K562 (cell line): Measurements from ENCODE around the gene DAGLA. TPM values are rescaled to one million over a fixed set of nuclear protein-coding genes. Genes with fewer than 3 reads are reported as not detected.
A peak's percentile ranks its signal among the peaks of the same experiment; 100 is the strongest.

Source experiments
- ASH1L ChIP-seq: fragments of 450-650 bp; IDR thresholded peaks from 2 replicates; pipeline ENCODE4 v1.6.1; 2018; ENCODE audit warnings: borderline replicate concordance, mild to moderate bottlenecking, low read depth; ENCODE audit not compliant: partially characterized antibody
- BCOR ChIP-seq: fragments of 450-650 bp; IDR thresholded peaks from 2 replicates; pipeline ENCODE4 v1.6.1; 2016
- CBFA2T2 ChIP-seq: fragments of 450-650 bp; conservative IDR thresholded peaks from 2 replicates; pipeline ENCODE4 v1.6.1; 2017; ENCODE audit warnings: mild to moderate bottlenecking
- CCNT2 ChIP-seq: IDR thresholded peaks from 2 replicates; pipeline ENCODE4 v1.6.1; 2011; ENCODE audit warnings: borderline replicate concordance, low read depth, mild to moderate bottlenecking, moderate library complexity, mixed read lengths, low read length; ENCODE audit not compliant: insufficient read length; ENCODE audit errors: extremely low read depth
- E2F6 ChIP-seq, 2 experiments: IDR thresholded peaks; 2 replicates each; pipeline ENCODE4 v1.6.1; 2011; ENCODE audit warnings: borderline replicate concordance in 1 of 2, control low read depth in 1 of 2, low read depth in 1 of 2, low read length in 1 of 2, mild to moderate bottlenecking in 1 of 2, mixed read lengths in 1 of 2, moderate library complexity in 1 of 2; ENCODE audit not compliant: insufficient read depth in 1 of 2, insufficient read length in 1 of 2, poor library complexity in 1 of 2, severe bottlenecking in 1 of 2; ENCODE audit errors: extremely low read depth in 1 of 2
- ELF2 ChIP-seq: fragments of 250-450 bp; sonication (Bioruptor Pico); IDR thresholded peaks from 2 replicates; pipeline ENCODE4 v1.5.0; 2021; ENCODE audit warnings: mild to moderate bottlenecking
- ETS2 ChIP-seq: IDR thresholded peaks from 2 replicates; pipeline ENCODE4 v1.6.1; 2016; ENCODE audit warnings: borderline replicate concordance, missing genetic modification characterization, mild to moderate bottlenecking, moderate library complexity, missing compliant biosample characterization; ENCODE audit not compliant: poor library complexity, severe bottlenecking
- FOS ChIP-seq: IDR thresholded peaks from 3 replicates; pipeline ENCODE4 v1.6.1; 2011; ENCODE audit not compliant: insufficient read length; ENCODE audit errors: extremely low read depth
- FOXM1 ChIP-seq, 2 experiments: fragments of 450-650 bp in 1 of 2; sonication (generic) in 1 of 2; formaldehyde crosslinking in 1 of 2; IDR thresholded peaks; 2 replicates each; pipeline versions ENCODE4 v1.6.1 to v1.9.0; 2017 to 2022; ENCODE audit warnings: low read depth in 2 of 2, mild to moderate bottlenecking in 2 of 2, missing genetic modification reagents in 1 of 2, moderate library complexity in 1 of 2
- GATAD2B ChIP-seq: fragments of 450-650 bp; IDR thresholded peaks from 2 replicates; pipeline ENCODE4 v1.6.1; 2017; ENCODE audit warnings: mild to moderate bottlenecking, borderline replicate concordance
- GMEB1 ChIP-seq: fragments of 250-450 bp; sonication (Bioruptor Pico); IDR thresholded peaks from 2 replicates; pipeline ENCODE4 v1.4.0; 2020; ENCODE audit warnings: mild to moderate bottlenecking
- HNRNPL ChIP-seq: fragments of 200-400 bp; formaldehyde crosslinking; IDR thresholded peaks from 2 replicates; pipeline ENCODE4 v1.6.1; 2017; ENCODE audit warnings: low read depth, mild to moderate bottlenecking, low read length
- IRF1 ChIP-seq: sonication (generic); formaldehyde crosslinking; IDR thresholded peaks from 2 replicates; pipeline ENCODE4 v1.8.0; 2022; ENCODE audit warnings: missing genetic modification reagents, mild to moderate bottlenecking, borderline replicate concordance
- KDM5B ChIP-seq: fragments of 200-600 bp; sonication (generic); IDR thresholded peaks from 2 replicates; pipeline ENCODE4 v1.6.1; 2012; ENCODE audit warnings: low read depth, mild to moderate bottlenecking, moderate library complexity, low read length, control low read depth, inconsistent platforms; ENCODE audit not compliant: insufficient replicate concordance
- MTA1 ChIP-seq: fragments of 450-650 bp; IDR thresholded peaks from 2 replicates; pipeline ENCODE4 v1.6.1; 2017; ENCODE audit warnings: borderline replicate concordance
- STAT5B ChIP-seq: fragments of 250-450 bp; sonication (Bioruptor Pico); IDR thresholded peaks from 2 replicates; pipeline ENCODE4 v1.8.0; 2021; ENCODE audit warnings: mild to moderate bottlenecking, inconsistent platforms
- VEZF1 ChIP-seq: fragments of 200-800 bp; sonication (Bioruptor generic); IDR thresholded peaks from 2 replicates; pipeline ENCODE4 v1.6.1; 2017; ENCODE audit warnings: missing genetic modification characterization, missing compliant biosample characterization
- ZFP91 ChIP-seq: sonication (generic); formaldehyde crosslinking; IDR thresholded peaks from 2 replicates; pipeline ENCODE4 v1.8.0; 2022; ENCODE audit warnings: mild to moderate bottlenecking, missing genetic modification reagents
- ZNF175 ChIP-seq: fragments of 200-800 bp; sonication (Bioruptor generic); IDR thresholded peaks from 2 replicates; pipeline ENCODE4 v1.6.1; 2016; ENCODE audit warnings: low read depth, mild to moderate bottlenecking, missing genetic modification characterization, missing compliant biosample characterization
- polyA plus RNA-seq, 8 experiments: library from polyadenylated mRNA; depleted of rRNA in 4 of 8; stranded (reverse) in 5 of 8; unstranded in 3 of 8; fragments of >200 nt; fragmentation: Nextera tagmentation in 2 of 8; fragmentation: Illumina TruSeq in 1 of 8; extraction: Ambion mirVana in 2 of 8; extraction: Trizol in 1 of 8; gene quantifications; 2 replicates each; pipeline versions ENCODE4 v1.2.1 to v1.2.3, GENCODE V29; 2011 to 2014; ENCODE audit warnings: inconsistent platforms in 1 of 8, missing spikeins in 1 of 8
- total RNA-seq, 7 experiments: library from RNA; depleted of rRNA in 6 of 7; stranded (reverse); fragments of >200 nt in 6 of 7; fragmentation: Illumina TruSeq in 2 of 7; extraction: Trizol in 2 of 7; gene quantifications; 2 replicates each; pipeline versions ENCODE4 v1.2.1 to v1.2.3, GENCODE V29; 2011 to 2021; ENCODE audit warnings: low replicate concordance in 1 of 7

The DAGLA gene
- total and polyA plus RNA-seq, 9 of the 15 experiments (the other 6 are each of a cell fraction or from before 2014, with no cell fraction given): 0.03 to 0.16 (median 0.04) TPM; not detected in 4

GRCh38 chr11:61752117-61752924 lies 72.1 kb downstream of the DAGLA start, which contains the start of gene MYRF (continued):
- TF ChIP-seq HNRNPL (peak; percentile 89; the same call in 1 of the 2 replicates), IRF1 (CRISPR knock-in tag) (no peak), ELF2 (CRISPR knock-in tag) (no peak), ETS2 (tag) (no peak), ASH1L (no peak), ZFP91 (no peak), KDM5B (peak; percentile 16), FOS (no peak), FOXM1 (IDR thresholded peaks at IDR 0.05; ENCODE audit: low read depth) (no peak), FOXM1 (CRISPR knock-in tag; IDR thresholded peaks at IDR 0.05; ENCODE audit: low read depth) (0 out of 2 replicates have a peak, but pooled peaks have one; percentile 56), E2F6 (IDR thresholded peaks at IDR 0.05; ENCODE audit: borderline replicate concordance in 1 of 2, extremely low read depth in 1 of 2, insufficient read depth in 1 of 2, insufficient read length in 1 of 2, low read depth in 1 of 2, low read length in 1 of 2, poor library complexity in 1 of 2, severe bottlenecking in 1 of 2) (peak; percentile 60 to 76), CBFA2T2 (no peak), BCOR (peak; percentile 92), MTA1 (no peak), ZNF175 (CRISPR knock-in tag) (no peak), STAT5B (CRISPR knock-in tag) (no peak), CCNT2 (peak; percentile 43), VEZF1 (CRISPR knock-in tag) (peak; percentile 98), GMEB1 (CRISPR knock-in tag) (0 out of 2 replicates have a peak, but pooled peaks have one; percentile 27), GATAD2B (0 out of 2 replicates have a peak, but pooled peaks have one; percentile 80)
